Fibroblast of lung (primary cell): Measurements from ENCODE around the gene FGF9. TPM values are rescaled to one million over a fixed set of nuclear protein-coding genes. Genes with fewer than 3 reads are reported as not detected.

Source experiments
- DNase-seq, 2 donors: peaks; one replicate each; pipeline versions ENCODE4 v3.0.0 to v3.0.0-alpha.2; 2010; ENCODE audit warnings: low read depth in 2 of 2
- H2AFZ ChIP-seq: 2 replicates; pipeline ENCODE4 v1.5.1; 2012; ENCODE audit warnings: low read length, control low read depth, inconsistent platforms
- H3K27ac ChIP-seq: 2 replicates; pipeline ENCODE4 v1.5.1; 2011; ENCODE audit warnings: low read length, control low read depth; ENCODE audit not compliant: insufficient read depth
- H3K27me3 ChIP-seq: 2 replicates; pipeline ENCODE4 v1.5.1; 2011; ENCODE audit warnings: mild to moderate bottlenecking, low read length; ENCODE audit not compliant: control insufficient read depth, insufficient read depth
- H3K36me3 ChIP-seq: 2 replicates; pipeline ENCODE4 v1.5.1; 2011; ENCODE audit warnings: low read length; ENCODE audit not compliant: control insufficient read depth, insufficient read depth
- H3K4me1 ChIP-seq: 2 replicates; pipeline ENCODE4 v1.5.1; 2011; ENCODE audit warnings: low read length; ENCODE audit not compliant: control insufficient read depth, insufficient read depth; ENCODE audit errors: extremely low read depth
- H3K4me2 ChIP-seq: 2 replicates; pipeline ENCODE4 v1.5.1; 2011; ENCODE audit warnings: low read length, control low read depth; ENCODE audit not compliant: insufficient read depth; ENCODE audit errors: extremely low read depth
- H3K4me3 ChIP-seq, 4 experiments: fragments of 200-600 bp in 1 of 4; sonication (generic) in 1 of 4; replicated peaks in 1 of 4; 2 replicates each; pipeline ENCODE4 v1.5.1; 2011 to 2016; ENCODE audit warnings: low read length in 4 of 4, low read depth in 3 of 4, mild to moderate bottlenecking in 3 of 4, control low read depth in 2 of 4, inconsistent platforms in 1 of 4, mixed read lengths in 1 of 4; ENCODE audit not compliant: insufficient read depth in 1 of 4; ENCODE audit errors: control extremely low read depth in 1 of 4
- H3K79me2 ChIP-seq: 2 replicates; pipeline ENCODE4 v1.5.1; 2012; ENCODE audit warnings: mild to moderate bottlenecking, low read length, inconsistent platforms; ENCODE audit not compliant: control insufficient read depth, insufficient read depth
- H3K9ac ChIP-seq: 2 replicates; pipeline ENCODE4 v1.5.1; 2011; ENCODE audit warnings: mild to moderate bottlenecking, low read length, control low read depth; ENCODE audit not compliant: insufficient read depth
- H3K9me3 ChIP-seq: 2 replicates; pipeline ENCODE4 v1.5.1; 2012; ENCODE audit warnings: low read depth, low read length; ENCODE audit not compliant: control insufficient read depth, insufficient read depth
- H4K20me1 ChIP-seq: 2 replicates; pipeline ENCODE4 v1.5.1; 2011; ENCODE audit warnings: low read length; ENCODE audit not compliant: control insufficient read depth, insufficient read depth; ENCODE audit errors: extremely low read depth
- EZH2 ChIP-seq: IDR thresholded peaks from 2 replicates; pipeline ENCODE4 v1.5.1; 2012; ENCODE audit warnings: low read length, control low read depth, mild to moderate bottlenecking; ENCODE audit errors: missing control alignments
- polyA plus RNA-seq, 2 donors: library from polyadenylated mRNA; depleted of rRNA in 1 of 2; stranded (reverse) in 1 of 2; unstranded in 1 of 2; fragments of >200 nt; gene quantifications; 2 replicates each; pipeline ENCODE4 v1.2.1, GENCODE V29; 2011 to 2012; ENCODE audit warnings: missing spikeins in 1 of 2
- total RNA-seq: library from RNA; depleted of rRNA; stranded (reverse); fragments of >200 nt; gene quantifications from 2 replicates; pipeline ENCODE4 v1.2.1, GENCODE V29; 2014
- TF ChIP-seq, protein P1 (sequence below), 2 donors: IDR thresholded peaks in 1 of 2; conservative IDR thresholded peaks in 1 of 2; 1 replicate in 1 of 2; 2 replicates in 1 of 2; pipeline ENCODE4 v1.5.1; 2011 to 2012; ENCODE audit warnings: low read length in 2 of 2, control low read depth in 1 of 2, inconsistent platforms in 1 of 2, low read depth in 1 of 2, mild to moderate bottlenecking in 1 of 2

The FGF9 gene
- total and polyA plus RNA-seq, 2 donors (not counting 1 experiment from before 2014, with no cell fraction given): 0.06 to 0.33 TPM

DNA sequence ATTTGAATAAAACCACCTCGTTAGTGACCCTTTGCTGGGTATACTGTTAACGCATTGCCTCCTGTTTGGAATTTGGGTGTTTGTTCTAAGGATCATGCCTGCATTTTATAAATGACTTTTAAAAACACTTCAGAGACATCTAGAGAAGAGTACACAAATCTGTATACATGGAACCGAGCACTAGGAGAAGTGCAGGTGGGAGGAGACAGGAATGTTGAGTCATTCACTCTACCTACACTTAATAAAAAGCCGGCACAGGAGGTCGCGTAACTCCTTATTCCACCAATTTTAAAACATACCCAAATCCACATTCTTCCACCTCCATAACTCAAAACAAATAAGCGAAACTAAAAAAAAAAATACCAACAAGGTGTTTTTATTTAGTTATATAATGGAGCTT is 48.6 kb downstream of the FGF9 start:
- no peaks in the 10 kb centered on the region for H3K4me1 ChIP-seq
- no peaks in the 10 kb centered on the region for H4K20me1 ChIP-seq
- H3K79me2 ChIP-seq: no peaks in the 10 kb centered on the region
- no peaks in the 10 kb centered on the region for H3K9me3 ChIP-seq
- TF ChIP-seq EZH2: no peak
- TF ChIP-seq, protein P1, sequence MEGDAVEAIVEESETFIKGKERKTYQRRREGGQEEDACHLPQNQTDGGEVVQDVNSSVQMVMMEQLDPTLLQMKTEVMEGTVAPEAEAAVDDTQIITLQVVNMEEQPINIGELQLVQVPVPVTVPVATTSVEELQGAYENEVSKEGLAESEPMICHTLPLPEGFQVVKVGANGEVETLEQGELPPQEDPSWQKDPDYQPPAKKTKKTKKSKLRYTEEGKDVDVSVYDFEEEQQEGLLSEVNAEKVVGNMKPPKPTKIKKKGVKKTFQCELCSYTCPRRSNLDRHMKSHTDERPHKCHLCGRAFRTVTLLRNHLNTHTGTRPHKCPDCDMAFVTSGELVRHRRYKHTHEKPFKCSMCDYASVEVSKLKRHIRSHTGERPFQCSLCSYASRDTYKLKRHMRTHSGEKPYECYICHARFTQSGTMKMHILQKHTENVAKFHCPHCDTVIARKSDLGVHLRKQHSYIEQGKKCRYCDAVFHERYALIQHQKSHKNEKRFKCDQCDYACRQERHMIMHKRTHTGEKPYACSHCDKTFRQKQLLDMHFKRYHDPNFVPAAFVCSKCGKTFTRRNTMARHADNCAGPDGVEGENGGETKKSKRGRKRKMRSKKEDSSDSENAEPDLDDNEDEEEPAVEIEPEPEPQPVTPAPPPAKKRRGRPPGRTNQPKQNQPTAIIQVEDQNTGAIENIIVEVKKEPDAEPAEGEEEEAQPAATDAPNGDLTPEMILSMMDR (conservative IDR thresholded peaks at IDR 0.05 in 1 of 2, IDR thresholded peaks at IDR 0.05 in 1 of 2; ENCODE audit: low read depth in 1 of 2, low read length in 2 of 2): no peak
- no peak overlapping the region for H3K4me3 ChIP-seq
- no peak for DNase-seq
- no peaks in the 10 kb centered on the region for H3K36me3 ChIP-seq
- H3K27ac ChIP-seq: no peak overlapping the region
- no peak overlapping the region for H3K9ac ChIP-seq
- no peak overlapping the region for H3K4me2 ChIP-seq
- H2AFZ ChIP-seq: no peak overlapping the region
- no peaks in the 10 kb centered on the region for H3K27me3 ChIP-seq

DNA sequence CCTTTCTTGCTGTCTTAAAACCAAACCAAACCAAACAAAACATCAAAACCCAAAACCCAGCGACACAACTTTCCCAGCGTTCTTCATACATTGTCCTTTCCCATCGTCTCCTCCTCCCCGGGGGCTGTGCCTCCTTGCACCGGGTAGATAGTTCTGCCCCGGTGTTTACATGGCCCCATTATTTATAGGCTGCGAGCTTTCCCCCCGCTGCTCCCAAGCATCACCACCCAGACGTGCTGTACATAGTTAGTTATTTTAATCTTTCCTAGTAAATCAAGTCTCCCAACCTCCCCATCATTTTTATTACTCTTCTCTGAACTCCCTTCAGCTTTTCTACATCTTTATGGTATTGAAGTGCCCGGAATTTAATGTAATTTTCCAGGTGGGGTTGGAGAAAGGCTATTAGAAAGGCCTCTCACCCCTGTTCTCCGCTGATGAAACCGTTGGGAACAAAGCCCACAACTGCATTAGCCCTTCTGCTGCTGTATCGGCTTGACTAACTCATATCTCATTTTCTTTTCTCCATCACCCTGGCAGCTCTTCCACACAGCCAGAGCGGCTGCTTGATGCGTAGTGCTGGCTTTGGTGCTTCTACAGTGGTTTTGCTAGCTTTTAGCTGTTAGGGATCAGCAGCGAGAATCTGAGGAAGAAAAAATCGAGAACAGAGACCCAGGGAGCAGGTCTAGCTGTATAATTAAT is 53.1 kb downstream of the FGF9 start:
- H3K4me1 ChIP-seq: no peaks in the 10 kb centered on the region
- no peaks in the 10 kb centered on the region for H3K27me3 ChIP-seq
- H4K20me1 ChIP-seq: no peaks in the 10 kb centered on the region
- H3K4me2 ChIP-seq: no peak overlapping the region
- H3K9me3 ChIP-seq: no peaks in the 10 kb centered on the region
- H3K9ac ChIP-seq: no peak overlapping the region
- TF ChIP-seq, protein P1 (conservative IDR thresholded peaks at IDR 0.05 in 1 of 2, IDR thresholded peaks at IDR 0.05 in 1 of 2; ENCODE audit: low read depth in 1 of 2, low read length in 2 of 2): no peak
- TF ChIP-seq EZH2: no peak
- no peak overlapping the region for H3K27ac ChIP-seq
- no peaks in the 10 kb centered on the region for H3K79me2 ChIP-seq
- H3K36me3 ChIP-seq: no peaks in the 10 kb centered on the region
- H2AFZ ChIP-seq: no peak overlapping the region
- DNase-seq: no peak
- H3K4me3 ChIP-seq: no peak overlapping the region

DNA sequence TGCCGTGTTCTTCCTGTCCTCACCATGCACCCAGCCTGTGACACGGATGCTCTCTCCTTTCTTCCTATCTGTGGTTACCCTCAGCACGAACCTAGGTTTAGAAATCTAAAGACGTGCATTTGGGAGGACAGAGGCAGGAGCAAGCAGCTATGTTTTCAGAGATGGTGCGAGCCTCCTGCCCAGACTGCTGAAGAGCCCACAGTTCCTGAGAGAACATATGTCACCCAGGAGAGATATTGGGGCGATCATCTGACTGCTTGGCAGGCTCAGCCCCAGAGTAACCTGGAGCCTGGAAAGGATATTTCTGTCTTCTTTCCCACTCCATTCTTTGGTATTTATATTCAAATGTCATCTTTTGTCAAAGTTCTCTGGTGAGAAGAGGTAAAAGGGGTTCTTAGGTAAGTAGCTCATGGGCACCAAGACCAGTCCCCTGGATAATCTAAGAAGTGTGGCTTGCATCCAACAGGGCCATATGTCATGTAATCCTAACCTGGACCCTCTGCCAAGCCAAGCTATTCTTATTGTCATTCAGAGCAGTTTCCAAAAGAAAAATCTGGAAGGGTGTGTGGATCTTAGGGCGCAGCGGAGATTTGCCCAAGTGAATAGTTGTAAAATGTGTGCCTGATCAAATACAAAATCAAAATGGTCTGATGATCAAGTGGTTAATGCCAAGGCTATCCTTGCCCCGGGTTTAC is 59.5 kb downstream of the FGF9 start:
- Histone ChIP-seq H4K20me1 (no peaks in the 10 kb centered on the region), H3K9ac (no peak overlapping the region), H3K36me3 (no peaks in the 10 kb centered on the region), H3K27me3 (no peaks in the 10 kb centered on the region), H3K4me1 (no peaks in the 10 kb centered on the region), H3K9me3 (no peaks in the 10 kb centered on the region), H2AFZ (no peak overlapping the region), H3K79me2 (no peaks in the 10 kb centered on the region), H3K4me3 (no peak overlapping the region), H3K27ac (no peak overlapping the region), H3K4me2 (no peak overlapping the region)
- no peak for DNase-seq
- TF ChIP-seq EZH2: no peak
- TF ChIP-seq, protein P1 (conservative IDR thresholded peaks at IDR 0.05 in 1 of 2, IDR thresholded peaks at IDR 0.05 in 1 of 2; ENCODE audit: low read depth in 1 of 2, low read length in 2 of 2): no peak
